Mesodermal cell (in vitro differentiated cells): Measurements from ENCODE around the gene MTMR1.

ENCODE experiments used
- H3K27ac ChIP-seq: 2 replicates; pipeline ENCODE4 v1.7.0; 2013; ENCODE audit warnings: mild to moderate bottlenecking, low read depth, low read length, moderate library complexity; ENCODE audit not compliant: severe bottlenecking
- H3K36me3 ChIP-seq: 2 replicates; pipeline ENCODE4 v1.7.1; 2013; ENCODE audit warnings: mild to moderate bottlenecking, low read length, moderate library complexity; ENCODE audit not compliant: control insufficient read depth, insufficient read depth
- H3K4me1 ChIP-seq: one replicate; pipeline ENCODE4 v1.7.1; 2013; ENCODE audit warnings: mild to moderate bottlenecking, low read length; ENCODE audit not compliant: insufficient read depth, control insufficient read depth, poor library complexity, severe bottlenecking
- H3K4me3 ChIP-seq: 2 replicates; pipeline ENCODE4 v1.7.0; 2013; ENCODE audit warnings: low read length, control low read depth, mild to moderate bottlenecking; ENCODE audit not compliant: insufficient read depth, poor library complexity, severe bottlenecking; ENCODE audit errors: extremely low read depth
- H3K9me3 ChIP-seq: 2 replicates; pipeline ENCODE4 v1.7.1; 2013; ENCODE audit warnings: mild to moderate bottlenecking, low read length, moderate library complexity; ENCODE audit not compliant: control insufficient read depth
- WGBS, 2 experiments: methylation state at CpG; one replicate each; pipeline ENCODE4 v1.1.5; 2013; ENCODE audit warnings: missing lambda C conversion rate in 2 of 2; ENCODE audit not compliant: insufficient coverage in 2 of 2; 5-methylcytosine and 5-hydroxymethylcytosine counted together

The MTMR1 gene

GRCh38 chrX:150676221-150676620 lies 17.0 kb upstream of the MTMR1 start:
- 92% methylated on average over 2 of the region's 2 CpGs; no CpG with 5 or more reads in 1 of the 2 experiments for WGBS, 2 experiments
- no peak overlapping the region for H3K27ac ChIP-seq
- no peak overlapping the region for H3K4me3 ChIP-seq
- no peaks in the 10 kb centered on the region for H3K9me3 ChIP-seq
- H3K4me1 ChIP-seq, result no peaks in the 10 kb centered on the region
- peaks cover 4% of the 10 kb centered on the region for H3K36me3 ChIP-seq

- no peaks in the 10 kb centered on the region for H3K36me3 ChIP-seq
- H3K27ac ChIP-seq, result no peak overlapping the region
- H3K4me1 ChIP-seq, result peaks cover 3% of the 10 kb centered on the region
- no peaks in the 10 kb centered on the region for H3K9me3 ChIP-seq
- H3K4me3 ChIP-seq, result no peak overlapping the region
- no CpG with 5 or more reads among the region's 7 CpGs for WGBS, 2 experiments
These were observed 12.2 kb upstream of the MTMR1 start for GRCh38 chrX:150680974-150681373.

GRCh38 chrX:150683112-150683511 lies 10.1 kb upstream of the MTMR1 start:
- H3K36me3 ChIP-seq, result no peaks in the 10 kb centered on the region
- H3K4me1 ChIP-seq, result peaks cover 3% of the 10 kb centered on the region
- no peak overlapping the region for H3K27ac ChIP-seq
- no peak overlapping the region for H3K4me3 ChIP-seq
- no peaks in the 10 kb centered on the region for H3K9me3 ChIP-seq
- WGBS, 2 experiments, result no CpG with 5 or more reads among the region's 3 CpGs

- Histone ChIP-seq H3K36me3 (no peaks in the 10 kb centered on the region), H3K9me3 (no peaks in the 10 kb centered on the region), H3K4me1 (peaks cover 8% of the 10 kb centered on the region), H3K27ac (no peak overlapping the region), H3K4me3 (no peak overlapping the region)
- WGBS, 2 experiments, result no CpG with 5 or more reads among the region's 7 CpGs
These were observed 9.6 kb upstream of the MTMR1 start for GRCh38 chrX:150683536-150684146.

- peak overlapping the region; percentile 87 for H3K27ac ChIP-seq
These were observed 4.2 kb upstream of the MTMR1 start for GRCh38 chrX:150688911-150689451.

GRCh38 chrX:150690126-150690525 lies 3.1 kb upstream of the MTMR1 start:
- H3K9me3 ChIP-seq, result peaks cover 4% of the 10 kb centered on the region
- no peak overlapping the region for H3K27ac ChIP-seq
- H3K36me3 ChIP-seq, result no peaks in the 10 kb centered on the region
- peaks cover 7% of the 10 kb centered on the region for H3K4me1 ChIP-seq
- no peak overlapping the region for H3K4me3 ChIP-seq

More at GRCh38 chrX:150688911-150689451, 4.2 kb upstream of the MTMR1 start:
- WGBS, 2 experiments, result no CpG with 5 or more reads among the region's 5 CpGs
- Histone ChIP-seq H3K9me3 (peaks cover 4% of the 10 kb centered on the region), H3K36me3 (no peaks in the 10 kb centered on the region), H3K4me1 (peaks cover 7% of the 10 kb centered on the region), H3K4me3 (no peak overlapping the region)

- H3K9me3 ChIP-seq, result peaks cover 4% of the 10 kb centered on the region
- no peaks in the 10 kb centered on the region for H3K36me3 ChIP-seq
- no CpG with 5 or more reads among the region's 5 CpGs for whole genome bisulfite sequencing, 2 experiments
- H3K27ac ChIP-seq, result no peak overlapping the region
- peaks cover 7% of the 10 kb centered on the region for H3K4me1 ChIP-seq
- peak overlapping the region; percentile 42 for H3K4me3 ChIP-seq
These were observed 900 bp upstream of the MTMR1 start for GRCh38 chrX:150692296-150692695.

- WGBS, 2 experiments, result 23 to 25% methylated on average over 7 to 22 of the region's 42 CpGs
- Histone ChIP-seq H3K4me1 (no peaks in the 10 kb centered on the region), H3K9me3 (peaks cover 4% of the 10 kb centered on the region), H3K27ac (no peak overlapping the region), H3K36me3 (no peaks in the 10 kb centered on the region), H3K4me3 (peak overlapping the region; percentile 37)
These were observed 754 bp downstream of the MTMR1 start for GRCh38 chrX:150693725-150694574.

GRCh38 chrX:150694738-150695410 lies 1.7 kb downstream of the MTMR1 start:
- 83 to 92% methylated on average over 1 to 4 of the region's 8 CpGs for WGBS, 2 experiments
- no peaks in the 10 kb centered on the region for H3K36me3 ChIP-seq
- H3K4me3 ChIP-seq, result no peak overlapping the region
- no peaks in the 10 kb centered on the region for H3K4me1 ChIP-seq
- no peak overlapping the region for H3K27ac ChIP-seq
- H3K9me3 ChIP-seq, result peaks cover 4% of the 10 kb centered on the region

GRCh38 chrX:150696331-150696730 lies 3.1 kb downstream of the MTMR1 start:
- Histone ChIP-seq H3K36me3 (peaks cover 1% of the 10 kb centered on the region), H3K9me3 (no peaks in the 10 kb centered on the region), H3K27ac (no peak overlapping the region), H3K4me3 (no peak overlapping the region), H3K4me1 (no peaks in the 10 kb centered on the region)
- WGBS, 2 experiments, result no CpG with 5 or more reads among the region's 1 CpG
